Suppressor macrophage treated with lipopolysaccharide for 4 hours (primary cell): ENCODE measurements around the gene RAB7B.

Source experiments
- DNase-seq: peaks from one replicate; pipeline ENCODE4 v3.0.0-alpha.2; 2020

The RAB7B gene

GRCh38 chr1:206021626-206022365 lies 18.6 kb upstream of the RAB7B start:
- no peak for DNase-seq

- no peak for DNase-seq
These were observed 17.9 kb upstream of the RAB7B start for GRCh38 chr1:206021008-206021625.

GRCh38 chr1:206020393-206021007 lies 17.3 kb upstream of the RAB7B start:
- no peak for DNase-seq

GRCh38 chr1:206015071-206015470 lies 11.9 kb upstream of the RAB7B start:
- DNase-seq: peak; percentile 41

- peak; percentile 39 for DNase-seq
These were observed 11.4 kb upstream of the RAB7B start for GRCh38 chr1:206014601-206015000.

GRCh38 chr1:206013026-206013795 lies 10.0 kb upstream of the RAB7B start:
- DNase-seq: no peak

GRCh38 chr1:206012086-206012859 lies 9.1 kb upstream of the RAB7B start:
- peak; percentile 96 for DNase-seq

- no peak for DNase-seq
These were observed 7.9 kb upstream of the RAB7B start for GRCh38 chr1:206011057-206011456.

- DNase-seq: no peak
These were observed 6.9 kb upstream of the RAB7B start for GRCh38 chr1:206010060-206010459.

- no peak for DNase-seq
These were observed 3.8 kb upstream of the RAB7B start for GRCh38 chr1:206006946-206007345.

- DNase-seq: peak; percentile 94
These were observed 2.6 kb upstream of the RAB7B start for GRCh38 chr1:206005778-206006180.

- no peak for DNase-seq
These were observed 2.0 kb upstream of the RAB7B start for GRCh38 chr1:206005234-206005633.

GRCh38 chr1:206004826-206005225 lies 1.6 kb upstream of the RAB7B start:
- DNase-seq: no peak

GRCh38 chr1:206003854-206004800 lies 932 bp upstream of the RAB7B start:
- no peak for DNase-seq

GRCh38 chr1:206002160-206002559 lies 1.0 kb downstream of the RAB7B start:
- DNase-seq: no peak

- DNase-seq: peak; percentile 98
These were observed 1.7 kb downstream of the RAB7B start for GRCh38 chr1:206001476-206001888.

GRCh38 chr1:206000641-206001339 lies 2.4 kb downstream of the RAB7B start:
- DNase-seq: no peak

GRCh38 chr1:205998457-205999241 lies 4.5 kb downstream of the RAB7B start:
- no peak for DNase-seq

- DNase-seq: peak; percentile 47
These were observed 6.6 kb downstream of the RAB7B start for GRCh38 chr1:205996641-205997040.

GRCh38 chr1:205994346-205994745 lies 8.8 kb downstream of the RAB7B start:
- DNase-seq: no peak
